Stimulated activated CD4-positive, alpha-beta T cell treated with anti-CD3 and anti-CD28 coated beads, TNF-alpha, amount 100 ng/mL, for 48 hours (primary cell): Measurements from ENCODE around the gene FAM120A.

ENCODE experiments used
- DNase-seq, 3 donors: peaks; one replicate each; pipeline ENCODE4 v3.0.0-alpha.2; 2020; ENCODE audit warnings: low read depth in 3 of 3

FAM120A gene

DNA sequence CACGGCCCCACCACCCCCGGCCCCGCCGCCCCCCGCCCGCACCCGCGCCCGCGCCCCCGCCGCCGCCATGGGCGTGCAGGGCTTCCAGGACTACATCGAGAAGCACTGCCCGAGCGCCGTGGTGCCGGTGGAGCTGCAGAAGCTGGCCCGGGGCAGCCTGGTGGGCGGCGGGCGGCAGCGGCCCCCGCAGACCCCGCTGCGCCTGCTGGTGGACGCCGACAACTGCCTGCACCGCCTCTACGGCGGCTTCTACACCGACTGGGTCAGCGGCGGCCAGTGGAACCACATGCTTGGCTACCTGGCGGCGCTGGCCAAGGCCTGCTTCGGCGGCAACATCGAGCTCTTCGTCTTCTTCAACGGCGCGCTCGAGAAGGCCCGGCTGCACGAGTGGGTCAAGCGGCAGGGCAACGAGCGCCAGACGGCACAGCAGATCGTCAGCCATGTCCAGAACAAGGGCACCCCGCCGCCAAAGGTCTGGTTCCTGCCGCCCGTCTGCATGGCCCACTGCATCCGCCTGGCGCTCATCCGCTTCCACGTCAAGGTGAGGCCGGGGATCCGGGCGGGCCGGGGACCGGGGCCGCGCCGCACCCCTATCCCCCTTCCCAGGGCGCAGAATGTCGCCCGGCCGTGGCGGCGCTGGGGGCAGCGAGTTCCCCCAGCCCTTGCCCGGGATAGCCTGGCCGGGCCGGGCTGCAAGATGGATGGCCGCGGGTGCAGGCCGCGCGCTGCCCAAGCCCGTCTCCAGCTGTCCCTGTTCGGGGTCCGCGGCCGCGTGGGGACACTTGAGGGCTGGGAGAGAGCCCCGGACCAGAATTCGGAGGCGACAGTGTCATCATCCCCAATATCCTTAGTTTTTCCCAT, 594 bp downstream of the FAM120A start:
- peak in 2 of 3 donors; percentile 5 to 50 for DNase-seq

DNA sequence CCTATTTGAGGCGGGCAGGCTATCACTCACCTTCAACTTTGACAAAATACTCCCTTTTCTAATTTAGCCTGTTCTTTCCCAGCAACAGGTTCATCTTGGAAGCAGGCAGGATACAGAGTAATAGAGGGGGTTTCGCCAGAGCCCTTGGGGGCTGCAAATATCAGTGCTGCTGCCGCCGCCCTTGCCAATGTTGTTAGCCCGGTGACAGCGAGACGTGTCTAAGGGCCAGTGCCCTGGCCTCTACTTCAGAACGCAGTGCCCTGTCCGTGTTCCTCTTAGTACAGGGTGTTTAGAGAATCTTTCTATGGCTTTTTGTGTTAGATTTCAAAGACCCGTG, 1.2 kb downstream of the FAM120A start:
- DNase-seq = no peak

DNA sequence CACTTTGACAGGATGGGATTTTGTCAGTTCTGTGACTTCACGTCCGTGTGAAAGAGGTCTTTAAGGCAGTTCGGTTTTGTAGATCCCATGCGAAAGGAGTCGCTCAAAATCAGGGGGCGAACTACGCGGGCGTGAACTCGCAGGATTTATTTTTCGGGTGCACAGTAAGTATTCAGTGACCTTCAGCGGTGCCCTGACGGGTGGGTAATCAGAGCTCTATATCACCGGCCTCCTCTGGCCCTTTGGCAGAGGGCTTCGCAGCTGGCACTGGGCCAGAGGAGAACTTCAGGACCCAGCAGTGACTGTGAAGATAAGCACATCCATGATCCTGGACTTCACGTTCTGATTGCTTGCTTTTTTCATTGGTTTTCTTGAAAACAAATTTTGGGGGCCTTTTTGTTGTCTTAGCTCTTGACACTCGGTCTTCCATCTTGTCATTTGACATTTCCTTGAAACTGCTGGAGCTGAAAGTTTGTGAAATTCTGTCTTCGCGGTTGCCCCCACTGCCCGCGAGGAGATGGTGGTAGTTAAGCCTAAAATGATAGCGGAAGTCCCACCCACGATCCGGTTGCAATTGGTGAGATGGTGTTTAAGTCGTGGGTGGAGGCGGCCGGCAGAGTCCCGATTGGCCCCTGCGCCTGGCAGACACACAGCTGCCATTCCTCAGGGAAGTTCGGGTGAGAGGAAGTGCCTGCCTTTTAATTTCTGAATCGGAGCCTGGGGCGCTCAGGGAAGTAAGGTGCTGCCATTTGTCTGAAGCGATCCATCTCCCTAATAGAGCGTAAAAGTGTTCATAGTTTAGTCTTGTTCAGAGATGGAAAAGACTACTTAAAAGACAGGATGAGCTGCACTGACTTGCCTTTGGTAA, 1.8 kb downstream of the FAM120A start, which contains the start of gene FAM120AOS:
Gene FAM120AOS (minus strand): TSS at position 535 of the 868 bp plus-strand sequence. CDS start 872 bp downstream, outside the sequence.
- peak; percentile 73 to 79 (median 78) for DNase-seq

DNA sequence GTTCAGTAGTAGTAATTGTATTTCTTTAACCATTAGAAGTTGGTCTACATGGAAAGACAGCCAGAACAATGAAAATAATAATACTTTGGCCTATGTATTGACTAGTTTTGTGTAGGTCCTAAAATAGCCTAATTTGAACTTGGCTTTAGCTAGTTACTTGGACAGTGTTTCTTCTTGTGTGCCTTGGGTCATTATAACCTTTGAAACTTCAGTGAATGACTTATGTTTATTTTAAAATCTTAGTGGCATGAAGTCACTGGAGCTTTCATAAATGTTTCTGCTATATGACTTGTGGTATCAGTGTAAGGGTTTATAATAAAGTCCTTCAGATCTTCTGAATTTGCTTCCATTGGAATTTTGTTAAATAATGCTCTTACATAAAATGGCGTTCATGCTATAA, 4.5 kb downstream of the FAM120A start:
- no peak for DNase-seq

DNA sequence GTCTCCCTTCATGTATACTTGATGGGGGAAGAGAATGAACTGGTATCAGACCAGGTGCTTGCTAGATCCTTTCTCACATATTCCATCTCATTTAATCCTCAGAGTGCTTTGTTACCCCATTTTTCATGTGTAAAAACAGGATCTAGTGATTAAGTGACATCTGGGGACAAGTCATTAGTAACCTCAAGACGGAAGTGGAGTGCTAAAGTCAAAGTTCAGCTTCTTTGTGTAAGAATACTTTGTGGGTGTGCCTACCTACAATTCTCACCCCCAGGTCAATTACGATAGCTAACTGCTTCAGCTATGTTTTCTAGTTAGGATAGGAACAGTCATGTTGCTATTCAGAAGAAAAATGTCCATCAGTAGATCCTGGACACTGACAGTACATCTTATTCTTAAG, 5.0 kb downstream of the FAM120A start:
- DNase-seq = no peak

DNA sequence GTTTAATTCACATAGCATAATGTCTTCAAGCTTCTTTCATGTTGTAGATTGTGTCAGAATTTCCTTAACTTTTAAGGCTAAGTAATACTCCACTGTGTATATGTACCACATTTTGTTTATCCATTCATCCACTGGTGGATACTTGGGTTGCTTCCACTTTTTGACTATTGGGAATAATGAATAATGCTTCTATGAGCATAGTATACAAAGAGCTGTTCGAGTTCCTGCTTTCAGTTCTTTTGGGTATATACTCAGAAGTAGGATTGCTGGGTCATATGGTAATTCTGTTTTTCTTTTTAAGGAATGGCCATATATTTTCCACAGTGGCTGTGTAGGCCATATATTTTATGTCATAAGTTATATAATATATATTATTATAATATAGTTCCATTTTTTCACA, 5.5 kb downstream of the FAM120A start:
- no peak for DNase-seq

DNA sequence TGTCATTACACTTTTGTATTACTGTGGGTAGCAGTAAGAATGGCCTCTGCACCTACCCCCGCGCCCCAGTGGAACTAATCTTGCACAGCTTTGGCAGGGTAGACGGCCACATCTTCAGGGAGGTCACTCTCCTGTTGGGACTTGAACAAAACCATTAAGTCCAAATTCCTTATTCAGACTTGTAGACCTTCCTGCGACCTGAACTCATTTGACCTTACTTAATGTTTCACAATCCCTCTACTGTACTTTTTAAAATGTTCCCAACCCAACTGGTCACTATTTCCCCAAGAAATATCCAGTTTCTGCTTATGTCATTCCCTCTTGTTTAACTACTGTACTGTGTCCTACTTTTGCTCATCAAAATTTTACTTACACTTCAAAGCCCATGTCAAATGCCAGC, 7.2 kb downstream of the FAM120A start:
- no peak for DNase-seq

DNA sequence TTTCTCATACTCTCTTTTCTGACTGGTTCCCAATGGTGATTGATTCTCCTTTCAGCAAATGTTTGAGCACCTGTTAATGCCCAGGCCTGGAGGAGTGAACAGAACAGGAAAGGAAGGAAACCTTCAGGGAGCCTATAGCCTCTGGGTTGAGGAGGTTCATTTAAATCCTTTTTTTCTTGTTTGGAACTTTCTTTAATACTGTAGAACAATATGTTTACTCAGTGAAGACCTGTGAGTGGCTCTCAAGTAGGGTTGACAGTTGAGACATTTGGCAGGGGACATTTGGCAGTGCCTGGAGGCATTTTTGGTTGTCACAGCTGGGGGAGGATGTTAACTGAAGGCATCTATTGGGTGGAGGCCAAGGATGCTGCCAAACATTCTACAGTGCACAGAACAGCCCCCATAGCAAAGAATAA, 8.0 kb downstream of the FAM120A start:
- no peak for DNase-seq

DNA sequence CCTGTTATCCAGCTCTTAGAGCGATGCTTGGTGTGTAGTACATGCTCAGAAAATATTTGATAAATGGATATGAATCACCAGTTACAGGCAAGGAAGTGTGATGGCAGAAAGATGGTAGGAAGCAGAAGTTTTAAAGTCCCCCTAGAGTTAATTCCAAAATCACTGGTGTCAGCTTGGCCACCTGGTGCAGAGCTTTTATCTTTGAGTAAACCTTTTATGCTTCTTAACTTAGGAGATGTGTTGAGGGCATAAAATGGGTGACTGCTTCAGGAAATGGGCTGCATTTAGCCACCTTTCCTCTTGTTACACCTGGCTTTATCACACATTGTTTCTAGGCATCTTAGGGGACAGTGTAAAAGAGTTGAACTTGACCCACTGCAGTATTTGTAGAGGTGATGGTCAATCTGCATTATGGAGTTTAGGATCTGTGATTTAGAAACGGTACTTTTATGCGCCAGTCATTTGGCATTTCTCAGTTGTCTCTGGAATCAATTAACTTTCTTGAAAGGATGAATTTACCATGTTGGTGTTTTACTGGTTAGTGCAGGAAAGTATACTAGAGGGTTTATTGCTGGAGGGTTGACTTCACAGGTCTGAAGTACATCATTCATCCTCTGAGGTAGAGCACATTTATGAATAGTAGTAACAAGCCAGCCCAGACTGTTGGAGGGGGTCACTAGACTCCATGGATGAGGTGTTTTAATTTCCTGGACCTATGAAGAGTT, 9.4 kb downstream of the FAM120A start:
- no peak for DNase-seq

DNA sequence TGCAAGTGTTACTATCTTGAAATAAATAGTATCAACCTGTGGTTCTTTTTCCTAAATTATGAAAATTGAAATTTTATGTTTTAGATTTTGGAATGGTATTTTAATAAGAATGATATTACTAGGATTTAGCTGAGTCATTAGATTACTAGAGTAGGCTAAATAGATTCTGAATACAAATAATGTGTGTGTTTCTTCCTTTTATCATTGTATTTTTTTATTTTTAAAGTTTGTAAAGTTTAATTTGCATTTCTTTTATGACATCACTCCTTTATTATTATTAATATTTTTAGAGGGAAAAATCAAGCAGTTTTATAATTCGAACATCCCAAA, 9.9 kb downstream of the FAM120A start:
- no peak for DNase-seq

DNA sequence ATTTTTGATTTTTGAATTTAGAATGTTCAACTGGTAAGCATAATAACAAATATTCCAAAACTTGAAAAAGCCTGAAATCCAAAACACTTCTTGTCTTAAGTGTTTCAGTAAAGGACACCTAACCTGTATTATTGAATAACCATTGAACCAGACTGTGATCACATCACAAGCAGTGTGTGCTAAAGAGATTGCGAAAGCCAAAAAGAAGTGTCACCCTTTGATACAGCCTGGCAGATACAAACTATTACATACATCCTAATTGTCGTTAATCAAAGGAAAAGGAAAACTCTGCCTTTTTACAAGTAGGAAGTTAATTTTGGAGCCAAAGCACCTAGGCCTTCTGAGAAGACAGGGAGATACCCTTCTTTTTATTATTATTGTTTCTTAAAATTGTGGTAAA, 10.3 kb downstream of the FAM120A start:
- no peak for DNase-seq

DNA sequence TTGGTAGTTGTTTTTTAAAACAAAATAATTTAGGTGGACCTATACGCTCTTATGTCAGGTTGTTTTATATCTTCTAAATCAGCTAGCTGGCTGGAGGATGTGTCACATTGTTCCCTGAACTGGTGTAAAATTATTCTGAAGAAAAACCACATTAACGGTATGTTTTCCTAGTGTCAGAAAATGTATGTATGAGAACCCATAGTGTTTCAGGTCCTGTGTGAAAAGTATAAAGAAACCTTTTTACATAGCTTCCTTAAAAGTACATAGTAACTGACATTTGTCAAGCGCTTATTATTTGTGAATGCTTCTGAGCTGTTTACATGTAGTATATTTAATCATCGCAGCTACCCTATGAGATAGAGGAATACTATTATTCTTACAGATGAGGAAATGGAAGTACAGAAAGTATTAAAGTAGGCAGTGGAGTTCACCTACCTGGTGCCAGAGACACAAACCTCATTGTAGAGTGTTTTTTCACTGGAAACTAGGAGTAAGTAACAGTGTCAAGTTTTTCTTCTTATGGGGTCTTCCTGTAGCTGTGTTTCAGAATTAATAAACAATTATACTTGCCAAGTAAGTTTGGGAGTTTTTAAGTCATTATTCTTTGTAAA, 12.3 kb downstream of the FAM120A start:
- no peak for DNase-seq

DNA sequence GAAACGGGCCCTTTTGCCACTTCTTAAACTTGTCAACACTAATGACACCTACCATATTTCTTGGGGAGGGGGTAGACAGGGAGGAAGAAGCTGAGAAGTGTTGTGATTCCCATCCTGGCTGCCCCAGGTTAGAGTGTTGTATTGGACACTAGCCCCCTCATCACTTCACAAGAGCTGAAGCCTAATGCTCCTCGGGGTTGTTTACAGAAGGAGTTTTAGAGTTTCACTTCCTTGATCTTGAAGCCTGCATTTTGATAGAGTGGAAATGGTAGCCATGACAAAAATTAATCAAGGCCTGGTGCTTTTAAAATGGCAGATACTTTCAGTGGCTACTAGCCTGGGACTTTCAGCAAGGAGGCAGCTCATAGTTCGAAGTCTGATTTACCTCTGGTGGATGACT, 12.9 kb downstream of the FAM120A start:
- DNase-seq = no peak

DNA sequence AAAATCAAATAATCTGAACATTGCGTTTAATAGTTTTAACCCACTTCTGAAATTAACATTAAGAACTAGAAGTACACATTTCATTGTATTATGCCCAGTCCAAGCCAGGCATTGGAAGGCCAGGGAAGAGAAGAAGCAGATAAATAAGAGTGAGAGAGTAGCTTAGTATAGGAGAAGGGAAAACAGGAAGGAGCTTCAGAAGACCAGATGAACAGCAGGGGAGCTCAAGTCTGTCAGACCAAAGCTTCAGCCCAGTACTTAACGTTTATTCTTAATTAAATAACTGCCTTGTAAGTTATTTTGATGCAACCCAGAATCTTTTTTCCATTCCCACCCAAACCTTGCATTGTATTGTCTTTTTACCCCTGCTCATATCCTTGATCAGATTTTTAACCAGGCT, 13.4 kb downstream of the FAM120A start:
- no peak for DNase-seq

DNA sequence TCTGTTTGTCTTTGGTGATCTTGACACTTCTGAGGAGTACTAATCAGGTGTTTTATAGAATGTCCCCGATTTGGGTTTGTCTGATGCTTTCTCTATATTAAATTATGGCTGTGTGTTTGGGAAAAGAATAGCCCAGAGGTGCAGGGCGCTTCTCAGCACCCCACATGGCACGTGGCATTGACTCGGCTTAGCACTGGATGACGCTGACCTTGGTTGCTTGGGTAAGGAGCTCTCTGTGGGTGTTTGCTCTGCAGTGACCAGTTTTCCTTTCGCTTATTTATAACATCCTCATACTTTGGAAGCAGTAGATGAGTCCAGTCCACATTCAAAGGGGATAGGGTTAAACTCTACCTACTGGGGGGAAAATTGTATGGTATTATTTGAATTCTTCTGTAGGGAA, 14.4 kb downstream of the FAM120A start:
- DNase-seq = no peak

DNA sequence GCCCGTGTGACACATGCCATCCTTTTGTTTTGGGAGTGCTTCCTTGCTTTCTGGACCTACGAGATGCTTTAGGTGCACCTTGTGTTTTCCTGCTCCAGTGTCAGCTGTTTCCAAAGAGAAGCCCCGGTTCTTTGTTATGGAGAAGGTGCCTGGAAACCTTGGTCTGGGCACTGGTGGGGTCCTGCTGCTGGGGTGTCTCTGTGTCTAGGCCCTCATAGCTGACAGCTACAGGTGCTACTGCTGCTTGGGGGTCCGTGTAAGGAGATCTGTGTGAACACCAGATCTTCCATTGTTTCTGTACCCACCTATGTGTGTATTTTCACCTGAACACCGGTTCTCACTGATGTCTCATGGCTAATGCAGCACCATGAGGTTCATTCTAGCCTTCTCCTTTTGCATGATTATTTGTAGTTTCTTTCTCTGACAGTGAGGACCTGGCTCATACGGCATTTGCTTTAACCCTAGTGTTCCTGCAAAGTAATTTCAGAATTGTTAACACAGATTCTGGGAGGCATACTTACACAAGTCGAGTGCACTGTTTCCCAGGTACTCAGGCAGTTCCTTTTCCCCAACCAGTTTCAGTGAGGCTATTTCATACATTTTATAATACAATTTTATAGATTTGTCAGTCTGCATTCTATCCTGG, 15.1 kb downstream of the FAM120A start:
- DNase-seq = no peak

DNA sequence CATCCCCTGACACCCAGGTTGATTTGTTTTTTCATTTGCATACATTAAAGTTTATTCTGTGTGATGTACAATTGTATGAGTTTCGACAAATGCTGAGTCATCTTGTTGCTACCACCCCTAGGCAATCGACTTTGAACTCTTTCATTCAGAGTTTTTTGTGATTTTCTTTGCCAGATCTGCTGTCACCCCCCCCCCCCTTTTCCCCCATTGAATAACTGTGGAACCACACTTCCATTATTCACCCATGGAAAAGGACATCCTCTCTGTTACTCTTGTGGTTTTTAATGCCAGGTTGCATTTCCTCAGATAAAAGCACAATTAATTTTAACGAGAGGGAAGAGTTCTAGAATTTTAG, 15.6 kb downstream of the FAM120A start:
- DNase-seq = no peak

DNA sequence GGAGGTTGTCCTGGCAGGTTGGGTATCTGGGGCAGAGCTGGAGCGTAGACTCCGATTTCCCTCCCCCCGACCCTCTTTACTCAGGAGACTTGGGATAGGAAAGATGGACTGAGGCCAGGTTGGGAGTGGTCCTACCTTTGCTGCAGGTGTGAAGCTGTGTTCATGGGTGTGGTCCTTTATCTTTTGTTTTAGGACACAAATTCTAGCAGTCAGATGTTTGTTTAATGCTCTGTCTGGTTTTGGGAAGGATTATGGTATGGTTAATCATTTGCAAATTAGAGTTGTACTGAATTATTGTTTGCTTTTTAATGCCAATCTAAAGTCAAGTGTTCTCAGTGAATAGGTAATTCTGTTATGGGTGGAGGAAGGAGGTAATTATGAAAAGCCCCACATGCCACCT, 16.0 kb downstream of the FAM120A start:
- no peak for DNase-seq

DNA sequence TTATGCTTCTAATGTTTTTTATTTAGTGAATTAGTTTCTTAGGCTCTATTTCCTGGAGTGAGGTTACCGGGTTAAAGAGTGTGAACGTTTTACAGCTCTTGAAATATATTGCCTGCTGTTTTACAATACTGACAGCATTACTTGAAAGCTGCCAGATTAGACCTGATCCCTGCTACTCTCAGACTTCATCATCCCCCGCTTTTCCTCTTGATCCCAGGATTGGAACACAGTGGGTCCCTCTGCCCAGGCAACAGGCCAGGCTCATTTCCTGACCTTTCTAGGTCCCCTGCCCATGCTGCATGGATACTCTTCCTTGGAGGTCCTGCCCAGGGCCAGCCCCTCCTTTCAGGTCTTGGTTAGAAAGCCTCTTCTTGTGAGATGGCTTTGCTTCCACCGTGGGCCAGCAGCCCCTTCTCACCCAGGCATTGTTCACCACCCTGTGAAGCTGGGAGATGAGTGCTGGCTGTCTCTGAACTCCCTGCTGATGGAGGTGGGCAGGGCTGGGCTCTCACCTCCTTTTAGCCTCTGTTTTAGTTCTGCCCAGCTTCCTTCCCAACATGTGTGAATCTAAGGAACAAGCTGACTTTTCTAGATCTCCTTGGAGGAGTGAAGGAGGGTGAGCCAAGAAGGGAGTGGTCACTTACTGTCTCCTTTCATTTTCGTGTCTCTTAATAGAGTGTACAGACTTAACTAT, 17.4 kb downstream of the FAM120A start:
- no peak for DNase-seq

DNA sequence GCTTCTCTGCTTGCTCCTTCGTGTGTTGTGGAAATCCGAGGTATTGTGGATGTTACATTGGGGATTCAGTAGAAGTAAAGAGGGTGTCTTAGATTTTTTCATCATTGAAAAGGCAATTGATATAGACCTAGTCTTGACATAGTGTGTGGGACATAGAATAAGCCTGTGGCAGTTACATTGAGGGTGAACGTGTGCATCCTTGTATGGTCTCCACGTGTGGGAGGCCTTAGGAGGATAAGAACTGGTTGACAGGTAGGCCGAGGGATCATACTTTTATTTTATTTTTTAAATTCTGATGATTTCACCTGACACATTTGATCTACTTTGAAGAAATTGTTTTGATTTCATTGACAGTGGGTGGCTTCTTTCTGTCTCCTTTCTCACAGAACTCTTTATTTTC, 18.9 kb downstream of the FAM120A start:
- DNase-seq = no peak

DNA sequence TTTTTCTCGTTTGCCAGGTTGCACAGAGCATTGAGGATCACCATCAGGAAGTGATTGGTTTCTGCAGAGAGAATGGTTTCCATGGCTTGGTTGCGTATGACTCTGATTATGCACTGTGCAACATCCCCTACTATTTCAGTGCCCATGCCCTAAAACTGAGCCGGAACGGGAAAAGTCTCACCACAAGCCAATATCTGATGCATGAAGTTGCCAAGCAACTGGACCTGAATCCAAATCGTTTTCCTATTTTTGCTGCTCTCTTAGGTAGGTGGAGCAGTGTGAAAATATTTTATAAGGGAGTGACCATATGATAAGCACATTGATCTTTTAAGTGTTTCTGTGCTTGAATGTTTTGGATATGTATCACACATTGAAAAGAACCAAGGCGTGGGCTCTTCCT, 19.6 kb downstream of the FAM120A start:
- DNase-seq = no peak
